ENCODE measurements around the gene LRMDA.

The LRMDA gene

GRCh38 chr10:76415554-76415953, 984.1 kb downstream of the LRMDA start:
- Histone ChIP-seq H3K27me3 (no peaks in the 10 kb centered on the region), H3K9me3 (no peaks in the 10 kb centered on the region), H3K4me3 (no peak overlapping the region), H3K4me1 (peaks cover 0 to 8% (median 2%) of the 10 kb centered on the region in 4 donors), H3K27ac (no peak overlapping the region), H3K36me3 (no peaks in the 10 kb centered on the region)
- no peak for TF ChIP-seq CTCF (IDR thresholded peaks at IDR 0.05)
- DNase-seq = no peak
- intact Hi-C loops (cut with DNase I; ENCODE audit: low total_unique reads) = no loop called here

GRCh38 chr10:76416642-76417041, 985.2 kb downstream of the LRMDA start:
- no peak for TF ChIP-seq CTCF (IDR thresholded peaks at IDR 0.05)
- intact Hi-C loops (cut with DNase I; ENCODE audit: low total_unique reads) = no loop called here
- H3K9me3 ChIP-seq = no peaks in the 10 kb centered on the region

GRCh38 chr10:76420725-76421124, 989.3 kb downstream of the LRMDA start:
- Histone ChIP-seq H3K36me3 (no peaks in the 10 kb centered on the region), H3K27me3 (no peaks in the 10 kb centered on the region), H3K9me3 (no peaks in the 10 kb centered on the region), H3K27ac (no peak overlapping the region), H3K4me3 (no peak overlapping the region), H3K4me1 (peaks cover 0 to 4% (median 0%) of the 10 kb centered on the region in 4 donors)
- DNase-seq = no peak
- intact Hi-C loops (cut with DNase I; ENCODE audit: low total_unique reads) = no loop called here
- TF ChIP-seq CTCF (IDR thresholded peaks at IDR 0.05) = no peak

More at GRCh38 chr10:76416642-76417041, 985.2 kb downstream of the LRMDA start:
- Histone ChIP-seq H3K36me3 (no peaks in the 10 kb centered on the region), H3K4me1 (no peaks in the 10 kb centered on the region), H3K27me3 (no peaks in the 10 kb centered on the region), H3K4me3 (no peak overlapping the region), H3K27ac (no peak overlapping the region)
- DNase-seq = no peak

GRCh38 chr10:76422769-76423168, 991.3 kb downstream of the LRMDA start:
- DNase-seq = no peak
- Histone ChIP-seq H3K4me3 (no peak overlapping the region), H3K36me3 (no peaks in the 10 kb centered on the region), H3K9me3 (no peaks in the 10 kb centered on the region), H3K27ac (no peak overlapping the region), H3K4me1 (peaks cover 0 to 5% (median 0%) of the 10 kb centered on the region in 4 donors), H3K27me3 (no peaks in the 10 kb centered on the region)
- intact Hi-C loops (cut with DNase I; ENCODE audit: low total_unique reads) = no loop called here
- TF ChIP-seq CTCF (IDR thresholded peaks at IDR 0.05) = peak in 1 of 2 experiments; percentile 10

- Histone ChIP-seq H3K4me3 (no peak overlapping the region), H3K27me3 (no peaks in the 10 kb centered on the region), H3K4me1 (peaks cover 4 to 60% (median 36%) of the 10 kb centered on the region in 4 donors), H3K9me3 (no peaks in the 10 kb centered on the region), H3K36me3 (no peaks in the 10 kb centered on the region), H3K27ac (peak overlapping the region; percentile 59 to 74)
- TF ChIP-seq CTCF (IDR thresholded peaks at IDR 0.05) = no peak
- DNase-seq = peak in 1 of 2 donors; percentile 45
- intact Hi-C loops (cut with DNase I; ENCODE audit: low total_unique reads) = no loop called here
These were observed 997.3 kb downstream of the LRMDA start for GRCh38 chr10:76428551-76429367.

Measured in tibial artery (tissue), 4 donors.